Neutrophil (primary cell): ENCODE data around the gene ZNF577.
"Not testable (repeated sequence)": the region's sequence is repeated elsewhere in the genome, so short reads cannot be mapped to it uniquely, and the experiment has no call there.

Experiments
- H3K27ac ChIP-seq: fragments of 200-600 bp; sonication (generic); 2 replicates; pipeline ENCODE4 v1.5.1; 2016; ENCODE audit warnings: mild to moderate bottlenecking, moderate library complexity
- H3K27me3 ChIP-seq: fragments of 200-600 bp; sonication (generic); 2 replicates; pipeline ENCODE4 v1.6.0; 2016; ENCODE audit warnings: mild to moderate bottlenecking
- H3K36me3 ChIP-seq: fragments of 200-600 bp; sonication (generic); 2 replicates; pipeline ENCODE4 v1.5.1; 2017
- H3K4me1 ChIP-seq, 2 experiments: fragments of 200-600 bp in 1 of 2; sonication (generic) in 1 of 2; 1 replicate in 1 of 2; 2 replicates in 1 of 2; pipeline versions ENCODE4 v1.5.1 to v1.6.1; 2013 to 2016; ENCODE audit warnings: low read depth in 1 of 2, low read length in 1 of 2, mild to moderate bottlenecking in 1 of 2, moderate library complexity in 1 of 2; ENCODE audit not compliant: control insufficient read depth in 1 of 2, insufficient read depth in 1 of 2
- H3K4me3 ChIP-seq, 2 experiments: fragments of 200-600 bp in 1 of 2; sonication (generic) in 1 of 2; 1 replicate in 1 of 2; 2 replicates in 1 of 2; pipeline ENCODE4 v1.5.1; 2013 to 2016; ENCODE audit warnings: low read depth in 1 of 2, low read length in 1 of 2, mild to moderate bottlenecking in 1 of 2, moderate library complexity in 1 of 2
- H3K9me3 ChIP-seq: fragments of 200-600 bp; sonication (generic); 2 replicates; pipeline ENCODE4 v1.5.1; 2016
- TF ChIP-seq, protein P1 (sequence below): fragments of 200-600 bp; sonication (generic); IDR thresholded peaks from 2 replicates; pipeline ENCODE4 v1.5.1; 2016; ENCODE audit warnings: antibody characterized with exemption

The ZNF577 gene

GRCh38 chr19:51921949-51922348 lies 34.2 kb upstream of the ZNF577 start:
- H3K4me1 ChIP-seq = peaks cover 0 to 7% of the 10 kb centered on the region in 2 experiments
- TF ChIP-seq, protein P1, sequence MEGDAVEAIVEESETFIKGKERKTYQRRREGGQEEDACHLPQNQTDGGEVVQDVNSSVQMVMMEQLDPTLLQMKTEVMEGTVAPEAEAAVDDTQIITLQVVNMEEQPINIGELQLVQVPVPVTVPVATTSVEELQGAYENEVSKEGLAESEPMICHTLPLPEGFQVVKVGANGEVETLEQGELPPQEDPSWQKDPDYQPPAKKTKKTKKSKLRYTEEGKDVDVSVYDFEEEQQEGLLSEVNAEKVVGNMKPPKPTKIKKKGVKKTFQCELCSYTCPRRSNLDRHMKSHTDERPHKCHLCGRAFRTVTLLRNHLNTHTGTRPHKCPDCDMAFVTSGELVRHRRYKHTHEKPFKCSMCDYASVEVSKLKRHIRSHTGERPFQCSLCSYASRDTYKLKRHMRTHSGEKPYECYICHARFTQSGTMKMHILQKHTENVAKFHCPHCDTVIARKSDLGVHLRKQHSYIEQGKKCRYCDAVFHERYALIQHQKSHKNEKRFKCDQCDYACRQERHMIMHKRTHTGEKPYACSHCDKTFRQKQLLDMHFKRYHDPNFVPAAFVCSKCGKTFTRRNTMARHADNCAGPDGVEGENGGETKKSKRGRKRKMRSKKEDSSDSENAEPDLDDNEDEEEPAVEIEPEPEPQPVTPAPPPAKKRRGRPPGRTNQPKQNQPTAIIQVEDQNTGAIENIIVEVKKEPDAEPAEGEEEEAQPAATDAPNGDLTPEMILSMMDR = no peak
- H3K27ac ChIP-seq = no peak overlapping the region
- no peaks in the 10 kb centered on the region for H3K36me3 ChIP-seq
- H3K27me3 ChIP-seq = no peaks in the 10 kb centered on the region
- peaks cover 44% of the 10 kb centered on the region for H3K9me3 ChIP-seq
- no peak overlapping the region for H3K4me3 ChIP-seq

DNA sequence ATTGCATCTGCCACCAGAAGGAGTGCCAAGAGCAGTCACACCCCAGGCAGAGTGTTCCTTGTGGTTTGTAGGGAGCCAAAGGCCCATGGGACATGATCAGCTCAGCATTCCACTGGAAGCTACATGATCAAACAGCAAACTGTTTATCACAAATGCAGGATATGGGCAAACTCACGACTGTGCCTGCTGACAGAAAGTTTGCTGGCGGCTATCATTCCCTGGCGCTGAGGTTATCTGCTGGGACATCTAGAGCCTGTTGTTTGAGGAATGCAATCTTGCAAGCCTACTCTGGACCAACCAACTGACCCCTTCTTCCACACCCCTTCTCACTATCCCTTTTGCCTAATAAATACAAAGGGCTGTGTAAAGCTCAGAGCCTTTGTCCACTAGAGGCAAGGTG lies 31.9 kb upstream of the ZNF577 start:
- no peak overlapping the region for H3K4me3 ChIP-seq
- TF ChIP-seq, protein P1 = no peak
- H3K4me1 ChIP-seq = no peaks in the 10 kb centered on the region
- H3K36me3 ChIP-seq = no peaks in the 10 kb centered on the region
- peaks cover 60% of the 10 kb centered on the region for H3K9me3 ChIP-seq
- no peaks in the 10 kb centered on the region for H3K27me3 ChIP-seq
- H3K27ac ChIP-seq = no peak overlapping the region

GRCh38 chr19:51916167-51916566 lies 28.4 kb upstream of the ZNF577 start:
- Histone ChIP-seq H3K27me3 (no peaks in the 10 kb centered on the region), H3K36me3 (no peaks in the 10 kb centered on the region), H3K27ac (no peak overlapping the region), H3K9me3 (peaks cover 41% of the 10 kb centered on the region), H3K4me1 (no peaks in the 10 kb centered on the region), H3K4me3 (no peak overlapping the region)
- TF ChIP-seq, protein P1 = no peak

DNA sequence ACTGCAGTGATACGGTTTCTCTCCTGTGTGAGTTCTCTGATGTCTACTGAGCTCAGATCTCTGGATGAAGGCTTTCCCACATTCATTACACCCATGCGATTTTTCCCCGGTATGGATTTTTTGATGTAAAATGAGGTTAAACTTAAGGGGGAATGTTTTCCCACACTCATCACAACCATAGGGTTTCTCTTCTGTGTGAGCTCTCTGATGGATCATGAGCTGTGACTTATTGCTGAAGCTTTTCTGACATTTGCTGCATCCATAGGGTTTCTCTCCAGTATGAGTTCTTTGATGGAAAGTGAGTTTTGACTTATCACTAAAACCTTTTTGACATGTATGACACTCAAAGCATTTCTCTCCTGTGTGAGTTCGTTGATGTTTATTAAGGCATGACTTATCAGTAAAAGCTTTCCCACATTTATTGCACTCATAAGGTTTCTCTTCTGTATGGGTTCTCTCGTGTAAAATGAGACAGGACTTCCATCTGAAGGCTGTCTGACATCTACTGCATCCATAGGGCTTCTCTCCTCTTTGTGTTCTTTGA lies 27.6 kb upstream of the ZNF577 start:
- TF ChIP-seq, protein P1 = no peak
- no peak overlapping the region for H3K27ac ChIP-seq
- H3K4me3 ChIP-seq = no peak overlapping the region
- no peaks in the 10 kb centered on the region for H3K4me1 ChIP-seq
- H3K36me3 ChIP-seq = no peaks in the 10 kb centered on the region
- no peaks in the 10 kb centered on the region for H3K27me3 ChIP-seq
- peaks cover 34% of the 10 kb centered on the region for H3K9me3 ChIP-seq

DNA sequence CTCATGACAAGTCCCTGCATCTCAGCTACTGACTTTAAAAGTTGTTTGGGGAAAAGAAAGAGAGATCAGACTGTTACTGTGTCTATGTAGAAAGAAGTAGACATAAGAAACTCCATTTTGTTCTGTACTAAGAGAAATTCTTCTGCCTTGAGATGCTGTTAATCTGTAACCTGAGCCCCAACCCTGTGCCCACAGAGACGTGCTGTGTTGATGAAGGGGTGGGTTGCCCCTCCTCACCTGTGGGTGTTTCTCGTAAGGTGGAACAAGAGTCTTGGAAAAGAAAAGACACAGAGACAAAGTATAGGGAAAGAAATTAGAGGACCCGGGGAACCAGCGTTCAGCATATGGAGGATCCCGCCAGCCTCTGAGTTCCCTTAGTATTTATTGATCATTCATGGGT lies 20.2 kb upstream of the ZNF577 start:
- Histone ChIP-seq H3K27me3 (peaks cover 27% of the 10 kb centered on the region), H3K4me1 (peaks cover 11 to 12% of the 10 kb centered on the region in 2 experiments)
- not testable (repeated sequence) for H3K36me3 ChIP-seq, H3K9me3 ChIP-seq, H3K4me3 ChIP-seq, H3K27ac ChIP-seq

DNA sequence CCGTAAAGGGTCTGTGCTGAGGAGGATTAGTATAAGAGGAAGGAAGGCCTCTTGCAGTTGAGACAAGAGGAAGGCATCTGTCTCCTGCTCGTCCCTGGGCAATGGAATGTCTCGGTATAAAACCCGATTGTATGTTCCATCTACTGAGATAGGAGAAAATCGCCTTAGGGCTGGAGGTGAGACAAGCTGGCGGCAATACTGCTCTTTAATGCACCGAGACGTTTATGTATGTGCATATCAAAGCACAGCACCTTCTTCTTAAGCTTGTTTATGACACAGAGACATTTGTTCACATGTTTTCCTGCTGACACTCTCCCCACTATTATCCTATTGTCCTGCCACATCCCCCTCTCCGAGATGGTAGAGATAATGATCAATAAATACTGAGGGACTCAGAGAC lies 18.4 kb upstream of the ZNF577 start:
- H3K36me3 ChIP-seq, H3K9me3 ChIP-seq, H3K4me3 ChIP-seq, H3K27ac ChIP-seq: not testable (repeated sequence)
- Histone ChIP-seq H3K4me1 (peaks cover 11 to 12% of the 10 kb centered on the region in 2 experiments), H3K27me3 (peaks cover 27% of the 10 kb centered on the region)

DNA sequence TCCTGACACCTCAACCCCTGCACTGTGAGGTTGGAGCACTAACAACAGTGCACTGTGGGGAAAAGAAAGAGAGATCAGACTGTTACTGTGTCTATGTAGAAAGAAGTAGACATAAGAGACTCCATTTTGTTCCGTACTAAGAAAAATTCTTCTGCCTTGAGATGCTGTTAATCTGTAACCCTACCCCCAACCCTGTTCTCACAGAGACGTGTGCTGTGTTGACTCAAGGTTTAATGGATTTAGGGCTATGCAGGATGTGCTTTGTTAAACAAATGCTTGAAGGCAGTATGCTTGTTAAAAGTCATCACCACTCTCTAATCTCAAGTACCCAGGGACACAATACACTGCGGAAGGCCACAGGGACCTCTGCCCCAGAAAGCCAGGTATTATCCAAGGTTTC lies 17.9 kb upstream of the ZNF577 start:
- not testable (repeated sequence) for H3K9me3 ChIP-seq, H3K27ac ChIP-seq, H3K36me3 ChIP-seq, H3K4me3 ChIP-seq
- Histone ChIP-seq H3K27me3 (peaks cover 27% of the 10 kb centered on the region), H3K4me1 (peaks cover 11 to 12% of the 10 kb centered on the region in 2 experiments)
